Measurements from ENCODE around the gene KIRREL2. TPM values are rescaled to one million over a fixed set of nuclear protein-coding genes. Genes with fewer than 3 reads are reported as not detected.

KIRREL2 gene
- total RNA-seq, 1 donor from 2014 or later = 0.22 TPM

DNA sequence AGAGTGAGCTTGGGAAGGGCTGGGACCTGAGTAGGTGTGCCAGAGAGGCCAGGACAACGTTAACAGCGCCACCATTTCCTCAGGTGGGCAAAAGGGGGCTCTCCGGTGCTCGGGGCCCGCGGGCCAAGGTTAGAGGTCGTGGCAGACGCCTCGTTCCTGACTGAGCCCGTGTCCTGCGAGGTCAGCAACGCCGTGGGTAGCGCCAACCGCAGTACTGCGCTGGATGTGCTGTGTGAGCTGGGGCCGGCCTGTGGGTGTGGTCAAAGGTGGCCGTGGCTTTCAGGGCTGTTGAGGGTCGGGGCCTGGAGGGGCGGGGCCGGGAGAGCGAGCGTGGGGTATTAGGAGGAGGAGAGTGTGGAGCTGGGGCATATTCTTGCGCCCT lies 3.7 kb downstream of the KIRREL2 start:
- no peak overlapping the region for H3K27ac Mint-ChIP-seq (ENCODE audit: unreplicated experiment)
- no peaks in the 10 kb centered on the region for H3K9me3 Mint-ChIP-seq (ENCODE audit: low read depth)
- H3K4me1 Mint-ChIP-seq (ENCODE audit: low read depth) = peaks cover 9% of the 10 kb centered on the region
- no peak for DNase-seq (ENCODE audit: low spot score)
- H3K27me3 Mint-ChIP-seq (ENCODE audit: low read depth) = peaks cover 59% of the 10 kb centered on the region
- H3K36me3 Mint-ChIP-seq (ENCODE audit: low read depth) = no peaks in the 10 kb centered on the region
- H3K4me3 Mint-ChIP-seq (ENCODE audit: unreplicated experiment) = no peak overlapping the region
- no peak for TF ChIP-seq CTCF (IDR thresholded peaks at IDR 0.05)

- Mint-ChIP-seq H3K36me3 (ENCODE audit: low read depth) (no peaks in the 10 kb centered on the region), H3K27me3 (ENCODE audit: low read depth) (peaks cover 60% of the 10 kb centered on the region), H3K9me3 (ENCODE audit: low read depth) (no peaks in the 10 kb centered on the region)
These were observed 4.3 kb downstream of the KIRREL2 start for GRCh38 chr19:35860818-35861639.

DNA sequence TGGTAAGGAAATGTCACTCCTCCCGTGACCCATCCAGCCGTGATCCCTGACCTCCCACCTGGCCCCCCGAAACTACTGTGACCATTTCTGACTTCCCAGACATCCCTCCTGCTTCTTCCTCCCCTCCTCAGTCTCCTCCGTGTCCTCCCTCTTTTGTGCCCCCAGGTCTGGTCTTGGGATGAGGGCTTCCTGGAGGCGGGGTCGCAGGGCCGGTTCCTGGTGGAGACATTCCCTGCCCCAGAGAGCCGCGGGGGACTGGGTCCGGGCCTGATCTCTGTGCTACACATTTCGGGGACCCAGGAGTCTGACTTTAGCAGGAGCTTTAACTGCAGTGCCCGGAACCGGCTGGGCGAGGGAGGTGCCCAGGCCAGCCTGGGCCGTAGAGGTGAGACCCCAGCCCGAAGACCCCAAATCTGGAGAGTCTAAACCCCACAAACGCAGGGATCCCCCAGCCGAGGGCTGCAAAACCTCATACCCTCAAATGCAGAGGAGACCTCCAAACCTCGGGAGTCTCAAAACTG lies 5.0 kb downstream of the KIRREL2 start:
- no peak for DNase-seq (ENCODE audit: low spot score)
- H3K36me3 Mint-ChIP-seq (ENCODE audit: low read depth) = no peaks in the 10 kb centered on the region
- no peak for TF ChIP-seq CTCF (IDR thresholded peaks at IDR 0.05)
- H3K4me1 Mint-ChIP-seq (ENCODE audit: low read depth) = peaks cover 9% of the 10 kb centered on the region
- peaks cover 65% of the 10 kb centered on the region for H3K27me3 Mint-ChIP-seq (ENCODE audit: low read depth)
- H3K27ac Mint-ChIP-seq (ENCODE audit: unreplicated experiment) = no peak overlapping the region
- no peak overlapping the region for H3K4me3 Mint-ChIP-seq (ENCODE audit: unreplicated experiment)
- no peaks in the 10 kb centered on the region for H3K9me3 Mint-ChIP-seq (ENCODE audit: low read depth)

More at GRCh38 chr19:35860818-35861639, 4.3 kb downstream of the KIRREL2 start:
- TF ChIP-seq CTCF (IDR thresholded peaks at IDR 0.05) = no peak
- peak overlapping the region; percentile 20 for H3K4me3 Mint-ChIP-seq (ENCODE audit: unreplicated experiment)
- DNase-seq (ENCODE audit: low spot score) = no peak
- peaks cover 9% of the 10 kb centered on the region for H3K4me1 Mint-ChIP-seq (ENCODE audit: low read depth)
- no peak overlapping the region for H3K27ac Mint-ChIP-seq (ENCODE audit: unreplicated experiment)

DNA sequence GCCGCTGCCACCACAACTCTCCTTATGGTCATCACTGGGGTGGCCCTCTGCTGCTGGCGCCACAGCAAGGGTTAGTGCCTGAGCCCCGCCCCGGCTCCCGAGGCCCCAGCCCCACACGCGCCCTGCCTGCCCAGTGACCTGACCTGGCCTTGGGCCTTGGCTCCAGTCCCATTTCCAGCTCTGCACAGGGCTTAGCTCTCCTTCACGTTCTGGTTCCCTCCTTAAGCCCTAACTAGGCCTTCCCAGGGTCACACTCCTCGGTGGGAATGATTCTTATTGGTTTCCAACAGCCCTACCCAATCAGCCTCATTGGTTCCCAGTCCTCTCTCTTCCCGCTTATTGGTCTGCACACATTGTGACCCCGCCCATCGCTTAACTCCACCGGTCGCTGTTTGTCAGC lies 5.8 kb downstream of the KIRREL2 start:
- no peak overlapping the region for H3K4me3 Mint-ChIP-seq (ENCODE audit: unreplicated experiment)
- no peak for TF ChIP-seq CTCF (IDR thresholded peaks at IDR 0.05)
- no peak for DNase-seq (ENCODE audit: low spot score)
- H3K4me1 Mint-ChIP-seq (ENCODE audit: low read depth) = peaks cover 6% of the 10 kb centered on the region
- H3K36me3 Mint-ChIP-seq (ENCODE audit: low read depth) = no peaks in the 10 kb centered on the region
- no peak overlapping the region for H3K27ac Mint-ChIP-seq (ENCODE audit: unreplicated experiment)
- H3K27me3 Mint-ChIP-seq (ENCODE audit: low read depth) = peaks cover 63% of the 10 kb centered on the region
- H3K9me3 Mint-ChIP-seq (ENCODE audit: low read depth) = no peaks in the 10 kb centered on the region

DNA sequence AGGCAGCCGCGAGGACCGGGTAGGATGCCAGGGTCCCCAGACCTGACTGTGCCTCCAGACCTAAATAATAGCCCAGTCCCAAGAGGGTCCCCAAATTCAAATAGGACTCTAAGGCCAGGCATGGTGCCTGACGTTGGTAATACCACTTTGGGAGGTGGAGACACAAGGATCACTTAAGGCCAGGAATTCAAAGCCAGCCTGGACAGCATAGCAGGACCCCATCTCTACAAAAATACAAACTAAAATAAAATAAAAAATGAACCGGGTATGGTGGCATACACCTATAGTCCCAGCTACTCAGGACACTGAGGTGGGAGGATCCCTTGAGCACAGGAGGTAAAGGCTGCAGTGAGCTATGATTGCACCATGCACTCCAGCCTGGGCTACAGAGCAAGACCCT lies 6.3 kb downstream of the KIRREL2 start:
- no peak for DNase-seq (ENCODE audit: low spot score)
- no peaks in the 10 kb centered on the region for H3K36me3 Mint-ChIP-seq (ENCODE audit: low read depth)
- H3K27ac Mint-ChIP-seq (ENCODE audit: unreplicated experiment) = no peak overlapping the region
- no peak overlapping the region for H3K4me3 Mint-ChIP-seq (ENCODE audit: unreplicated experiment)
- H3K27me3 Mint-ChIP-seq (ENCODE audit: low read depth) = peaks cover 65% of the 10 kb centered on the region
- H3K4me1 Mint-ChIP-seq (ENCODE audit: low read depth) = peaks cover 6% of the 10 kb centered on the region
- H3K9me3 Mint-ChIP-seq (ENCODE audit: low read depth) = no peaks in the 10 kb centered on the region
- TF ChIP-seq CTCF (IDR thresholded peaks at IDR 0.05) = no peak
